Epidermal melanocyte (primary cell): ENCODE data around the gene TMEM145.
"Not testable (repeated sequence)": the region's sequence is repeated elsewhere in the genome, so short reads cannot be mapped to it uniquely, and the experiment has no call there.

Experiments
- DNase-seq: peaks from one replicate; pipeline ENCODE4 v3.0.0; 2011; ENCODE audit warnings: low spot score; ENCODE audit not compliant: insufficient read length

TMEM145 gene

DNA sequence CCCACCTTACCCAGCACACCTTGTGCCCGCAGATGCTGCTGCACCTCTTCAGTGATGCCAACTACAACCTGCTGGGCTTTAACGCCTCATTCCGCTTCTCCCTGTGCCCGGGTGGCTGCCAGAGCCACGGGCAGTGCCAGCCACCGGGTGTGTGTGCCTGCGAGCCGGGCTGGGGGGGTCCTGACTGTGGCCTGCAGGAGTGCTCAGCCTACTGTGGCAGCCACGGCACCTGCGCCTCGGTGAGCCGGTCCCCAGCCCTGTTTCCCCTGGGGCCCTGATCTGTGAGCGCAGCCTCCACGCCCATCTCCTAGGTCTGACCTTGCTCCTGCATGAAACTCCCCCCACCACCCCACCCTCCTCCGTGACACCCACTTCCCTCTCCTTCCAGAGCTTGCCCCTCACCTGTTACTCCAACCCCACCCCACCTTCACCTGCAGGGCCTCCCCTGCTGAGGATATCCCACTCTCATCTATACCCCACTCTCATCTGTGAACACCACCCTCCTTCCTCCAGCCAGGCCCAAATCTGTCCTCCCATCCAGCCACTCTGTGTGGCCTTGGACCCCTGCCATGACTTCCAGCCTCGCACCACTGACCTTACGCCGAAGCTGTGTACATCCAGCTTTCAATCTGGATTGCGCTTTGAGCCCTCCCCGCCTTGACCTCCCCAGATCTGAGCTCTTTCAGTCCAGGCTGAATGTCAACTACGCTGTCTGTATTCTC lies 21.0 kb downstream of the TMEM145 start:
- no peak for DNase-seq

DNA sequence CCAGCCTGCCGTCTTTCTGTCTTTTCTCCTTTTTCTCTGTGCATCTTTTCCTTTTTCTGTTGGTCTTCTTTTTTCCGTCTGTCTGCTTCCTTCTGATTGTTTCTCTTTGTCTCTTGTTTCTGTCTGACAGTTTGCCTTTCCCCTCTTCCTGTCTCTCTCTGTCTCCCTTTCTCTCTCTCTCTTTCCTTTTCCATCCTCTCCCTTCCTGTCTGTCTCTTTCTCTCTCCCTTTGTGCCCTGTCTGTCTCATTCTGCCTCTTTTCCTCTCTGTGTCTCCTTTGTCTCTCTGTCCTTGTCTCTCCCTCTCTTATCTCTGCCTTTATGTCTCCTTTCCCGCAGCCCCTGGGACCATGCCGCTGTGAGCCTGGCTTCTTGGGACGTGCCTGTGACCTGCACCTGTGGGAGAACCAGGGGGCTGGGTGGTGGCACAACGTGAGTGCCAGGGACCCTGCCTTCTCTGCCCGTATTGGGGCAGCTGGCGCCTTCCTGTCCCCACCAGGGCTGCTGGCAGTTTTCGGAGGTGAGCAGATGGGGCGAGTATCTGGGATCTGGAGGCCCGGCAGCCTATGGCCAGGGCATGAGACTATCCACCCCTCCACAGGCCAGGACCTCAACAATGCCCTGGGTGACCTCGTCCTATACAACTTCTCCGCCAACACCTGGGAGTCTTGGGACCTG lies 21.7 kb downstream of the TMEM145 start:
- DNase-seq: no peak

DNA sequence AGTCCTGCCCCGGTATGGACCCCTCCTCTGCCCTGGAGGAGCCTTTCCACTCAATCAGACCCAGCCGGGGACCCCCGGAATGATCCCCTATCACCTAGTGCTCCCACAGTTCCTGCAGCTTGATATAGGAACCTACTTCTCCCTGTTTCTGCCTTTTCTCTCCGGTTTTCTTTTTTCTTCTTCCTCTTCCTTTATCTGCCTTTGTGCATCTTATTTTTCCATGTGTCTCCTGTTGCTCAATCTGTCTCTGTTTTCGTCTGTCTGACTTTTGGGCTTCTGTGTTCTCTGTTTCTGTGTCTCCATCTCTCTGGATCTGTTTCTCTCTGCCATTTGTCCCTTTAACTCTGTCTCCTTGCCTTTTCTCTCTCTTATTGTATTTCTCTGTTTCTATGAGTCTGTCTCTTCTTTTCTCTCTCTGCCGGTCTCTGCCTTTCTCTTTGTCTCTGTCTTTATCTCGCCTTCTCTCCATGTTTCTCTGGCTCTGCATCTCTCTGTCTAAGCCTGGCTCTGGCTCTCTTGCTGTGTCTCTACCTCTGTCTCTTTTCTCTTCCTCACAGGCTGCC lies 22.3 kb downstream of the TMEM145 start:
- no peak for DNase-seq

GRCh38 chr19:42335971-42336370 lies 22.9 kb downstream of the TMEM145 start:
- no peak for DNase-seq

GRCh38 chr19:42339126-42339860 lies 26.2 kb downstream of the TMEM145 start:
- DNase-seq: not testable (repeated sequence)

- not testable (repeated sequence) for DNase-seq
Observed at GRCh38 chr19:42339922-42340321, 26.8 kb downstream of the TMEM145 start.

DNA sequence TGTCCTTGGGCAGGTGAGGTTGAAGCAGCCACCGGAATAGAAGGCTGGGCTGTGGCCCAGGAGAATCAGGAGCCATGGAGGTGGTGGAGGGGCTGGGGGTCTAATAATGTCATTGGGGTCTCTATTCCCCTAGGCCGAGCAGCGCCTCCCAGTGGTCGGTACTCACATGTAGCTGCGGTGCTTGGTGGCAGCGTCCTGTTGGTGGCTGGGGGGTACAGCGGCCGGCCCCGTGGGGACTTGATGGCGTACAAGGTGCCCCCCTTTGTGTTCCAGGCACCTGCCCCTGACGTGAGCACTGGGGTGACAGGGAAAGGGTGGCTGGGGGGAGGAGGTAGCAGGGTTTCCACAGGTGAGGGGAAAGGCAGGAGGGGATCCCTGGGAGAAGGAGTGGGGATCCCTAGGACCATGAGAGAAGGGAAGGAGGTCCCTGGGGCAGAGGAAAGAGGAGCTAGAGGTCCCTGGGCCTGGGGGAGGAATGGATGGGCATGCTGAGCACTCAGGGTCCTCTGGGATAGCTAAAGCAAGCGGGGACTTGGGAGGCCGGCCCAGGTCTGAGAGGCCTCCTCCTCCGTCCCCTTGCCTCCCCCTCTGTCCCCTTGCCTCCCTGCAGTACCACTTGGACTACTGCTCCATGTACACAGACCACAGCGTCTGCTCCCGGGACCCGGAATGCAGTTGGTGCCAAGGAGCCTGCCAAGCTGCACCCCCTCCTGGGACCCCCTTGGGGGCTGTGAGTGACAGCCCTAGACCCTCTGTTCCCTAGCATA lies 30.4 kb downstream of the TMEM145 start:
- DNase-seq: no peak

DNA sequence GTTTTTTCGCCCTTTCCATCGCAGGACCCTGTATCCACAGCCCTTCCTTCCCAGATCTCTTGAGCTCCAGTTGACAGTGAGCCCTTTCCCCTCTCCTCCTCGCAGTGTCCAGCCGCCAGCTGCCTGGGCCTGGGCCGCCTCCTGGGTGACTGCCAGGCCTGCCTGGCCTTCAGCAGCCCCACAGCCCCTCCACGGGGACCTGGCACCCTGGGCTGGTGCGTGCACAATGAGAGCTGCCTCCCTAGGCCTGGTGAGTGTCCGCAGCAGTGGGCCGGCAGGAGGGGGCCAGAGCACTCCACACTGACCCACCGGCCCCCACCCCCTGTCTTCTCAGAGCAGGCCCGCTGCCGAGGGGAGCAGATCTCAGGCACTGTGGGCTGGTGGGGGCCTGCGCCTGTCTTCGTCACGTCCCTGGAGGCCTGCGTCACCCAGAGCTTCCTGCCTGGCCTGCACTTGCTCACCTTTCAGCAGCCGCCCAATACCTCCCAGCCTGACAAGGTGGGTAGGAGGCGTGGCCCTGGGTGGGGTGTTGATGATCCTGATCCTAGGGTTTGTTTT lies 31.3 kb downstream of the TMEM145 start:
- no peak for DNase-seq

GRCh38 chr19:42345191-42345812 lies 32.2 kb downstream of the TMEM145 start:
- no peak for DNase-seq

DNA sequence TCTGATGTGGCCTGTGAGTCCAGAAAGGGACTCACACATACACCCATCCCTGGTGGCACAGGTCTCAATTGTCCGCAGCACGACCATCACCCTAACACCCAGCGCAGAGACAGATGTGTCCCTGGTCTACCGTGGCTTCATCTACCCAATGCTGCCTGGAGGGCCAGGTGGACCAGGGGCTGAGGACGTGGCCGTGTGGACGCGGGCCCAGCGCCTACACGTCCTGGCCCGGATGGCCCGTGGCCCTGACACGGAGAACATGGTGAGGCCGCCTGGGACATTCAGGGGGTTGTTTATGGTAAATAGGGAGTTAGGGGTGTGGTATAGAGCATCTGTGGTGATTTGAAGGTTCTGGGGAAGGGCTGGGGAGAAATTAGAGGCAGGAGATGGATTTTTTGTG lies 35.1 kb downstream of the TMEM145 start:
- DNase-seq: no peak

DNA sequence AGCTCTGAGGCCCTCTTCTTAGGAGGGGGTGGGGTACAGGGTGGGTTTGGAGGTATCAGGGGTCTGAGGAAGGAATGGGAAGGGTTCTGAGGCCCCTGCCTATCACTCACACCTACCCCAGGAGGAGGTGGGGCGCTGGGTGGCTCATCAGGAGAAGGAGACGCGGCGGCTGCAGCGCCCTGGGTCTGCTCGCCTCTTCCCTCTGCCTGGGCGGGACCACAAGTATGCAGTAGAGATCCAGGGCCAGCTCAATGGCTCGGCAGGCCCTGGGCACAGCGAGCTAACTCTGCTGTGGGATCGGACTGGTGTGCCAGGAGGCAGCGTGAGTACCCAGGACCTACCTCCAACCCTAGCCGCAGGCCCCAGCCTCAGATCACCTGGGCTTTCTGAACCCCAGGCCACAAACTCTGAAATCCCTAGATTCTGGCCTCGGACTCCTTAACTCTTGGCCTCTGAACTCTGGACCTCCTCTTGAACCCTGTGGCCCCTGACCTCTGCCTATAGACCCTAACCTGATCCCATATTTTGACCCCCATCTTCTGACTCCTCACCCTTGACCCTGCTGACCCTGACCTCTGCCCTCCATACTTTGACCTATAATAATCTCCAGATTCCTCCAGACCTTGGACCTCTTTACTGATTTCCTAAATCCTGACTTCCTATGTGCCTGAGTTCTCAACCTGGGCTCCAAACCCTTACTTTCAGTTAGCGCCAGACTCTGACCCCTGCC lies 36.4 kb downstream of the TMEM145 start:
- no peak for DNase-seq

- DNase-seq: no peak
Observed at GRCh38 chr19:42350417-42350816, 37.3 kb downstream of the TMEM145 start.

DNA sequence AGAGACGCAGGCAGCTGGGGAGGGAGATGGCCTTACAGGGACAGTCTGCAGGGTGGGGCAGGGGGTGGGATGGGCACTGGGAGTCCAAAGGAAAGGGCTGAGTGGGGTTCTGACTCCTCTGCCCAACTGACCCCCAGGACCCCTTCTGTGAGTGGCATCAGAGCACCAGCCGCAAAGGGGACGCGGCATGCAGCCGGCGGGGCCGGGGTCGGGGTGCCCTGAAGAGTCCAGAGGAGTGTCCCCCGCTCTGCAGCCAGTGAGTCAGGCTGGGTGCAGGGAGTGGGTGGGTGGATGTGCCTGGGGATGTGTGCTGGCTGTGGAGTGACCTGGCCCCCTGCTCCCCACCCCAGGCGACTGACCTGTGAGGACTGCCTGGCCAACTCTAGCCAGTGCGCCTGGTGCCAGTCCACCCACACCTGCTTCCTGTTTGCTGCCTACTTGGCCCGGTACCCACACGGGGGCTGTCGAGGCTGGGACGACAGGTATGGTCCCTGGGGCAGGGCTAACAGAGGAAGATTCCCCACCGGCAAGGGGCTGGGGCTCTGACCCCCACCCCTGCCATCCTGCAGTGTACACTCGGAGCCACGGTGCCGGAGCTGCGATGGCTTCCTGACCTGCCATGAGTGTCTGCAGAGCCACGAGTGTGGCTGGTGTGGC lies 38.1 kb downstream of the TMEM145 start:
- DNase-seq: no peak

DNA sequence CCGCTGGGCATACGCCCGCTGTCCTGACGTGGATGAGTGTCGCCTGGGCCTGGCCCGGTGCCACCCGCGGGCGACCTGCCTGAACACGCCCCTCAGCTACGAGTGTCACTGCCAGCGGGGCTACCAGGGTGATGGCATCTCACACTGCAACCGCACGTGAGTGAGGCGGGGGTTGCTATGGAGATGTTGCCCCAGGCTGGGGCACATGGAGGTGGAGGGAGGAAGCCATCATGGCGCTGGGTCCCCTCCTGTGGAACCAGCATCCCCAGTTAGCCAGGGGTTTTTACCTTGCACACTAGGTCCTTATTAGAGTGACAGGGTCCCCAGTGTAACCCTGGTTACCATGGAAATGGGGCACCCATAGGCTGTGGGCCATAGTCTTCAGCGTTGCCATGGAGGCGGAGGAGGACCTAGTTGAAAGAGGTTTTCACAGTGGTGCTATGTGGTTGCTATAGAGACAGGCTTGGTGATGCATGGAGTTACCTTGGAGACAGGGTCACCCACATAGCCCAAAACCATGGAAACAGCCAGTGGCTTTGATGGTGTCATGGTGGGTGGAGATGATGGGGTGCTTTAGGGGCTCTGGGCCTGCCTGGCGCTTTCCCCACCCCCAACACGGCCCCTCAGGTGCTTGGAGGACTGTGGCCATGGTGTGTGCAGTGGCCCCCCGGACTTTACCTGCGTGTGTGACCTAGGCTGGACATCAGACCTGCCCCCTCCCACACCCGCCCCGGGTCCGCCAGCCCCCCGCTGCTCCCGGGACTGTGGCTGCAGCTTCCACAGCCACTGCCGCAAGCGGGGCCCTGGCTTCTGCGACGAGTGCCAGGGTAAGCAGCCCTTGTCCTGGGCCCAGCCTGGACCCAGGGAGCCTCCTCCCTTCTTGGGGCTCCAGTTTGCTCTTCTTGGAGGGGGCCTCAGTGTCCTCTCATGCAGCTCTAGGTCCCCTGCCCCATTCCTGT lies 39.5 kb downstream of the TMEM145 start:
- DNase-seq: no peak

- no peak for DNase-seq
Observed at GRCh38 chr19:42353341-42354015, 40.4 kb downstream of the TMEM145 start.

DNA sequence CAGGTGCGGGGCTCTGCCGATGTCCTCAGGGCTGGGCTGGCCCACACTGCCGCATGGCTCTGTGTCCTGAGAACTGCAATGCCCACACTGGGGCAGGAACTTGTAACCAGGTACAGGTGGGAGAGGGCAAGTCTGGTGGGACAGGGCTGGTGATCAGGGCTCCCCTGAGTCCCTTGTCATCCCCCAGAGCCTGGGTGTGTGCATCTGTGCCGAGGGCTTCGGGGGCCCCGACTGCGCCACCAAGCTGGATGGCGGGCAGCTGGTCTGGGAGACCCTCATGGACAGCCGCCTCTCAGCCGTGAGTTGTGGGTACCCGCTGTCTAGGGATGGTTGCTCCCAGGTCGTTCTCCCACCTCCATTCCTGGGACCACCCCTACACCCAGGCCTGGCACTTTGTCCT lies 42.8 kb downstream of the TMEM145 start:
- no peak for DNase-seq

- DNase-seq: no peak
Observed at GRCh38 chr19:42356686-42357085, 43.6 kb downstream of the TMEM145 start.

- no peak for DNase-seq
Observed at GRCh38 chr19:42357290-42357689, 44.2 kb downstream of the TMEM145 start.
